ENCODE results near the gene ZDHHC18.

ZDHHC18 gene

GRCh38 chr1:26785611-26786436, 40.7 kb upstream of the ZDHHC18 start:
- Histone ChIP-seq H3K9ac (peak overlapping the region; percentile 95), H3K4me2 (peak overlapping the region; percentile 98), H3K9me3 (no peaks in the 10 kb centered on the region), H3K4me1 (peaks cover 66% of the 10 kb centered on the region), H3K36me3 (peaks cover 33% of the 10 kb centered on the region), H3K27me3 (no peaks in the 10 kb centered on the region), H3K27ac (peak overlapping the region; percentile 98), H4K20me1 (peaks cover 8% of the 10 kb centered on the region; the same call in 1 of the 2 replicates), H3K4me3 (peak overlapping the region; percentile 75)
- no peak for TF ChIP-seq Cebpa-rat (IDR thresholded peaks at IDR 0.05)

- Histone ChIP-seq H3K36me3 (peaks cover 24% of the 10 kb centered on the region), H4K20me1 (no peaks in the 10 kb centered on the region), H3K4me3 (peak overlapping the region; percentile 75), H3K27ac (peak overlapping the region; percentile 98), H3K9me3 (no peaks in the 10 kb centered on the region), H3K4me2 (peak overlapping the region; percentile 98), H3K27me3 (no peaks in the 10 kb centered on the region), H3K4me1 (peaks cover 75% of the 10 kb centered on the region), H3K9ac (peak overlapping the region; percentile 95)
- no peak for TF ChIP-seq Cebpa-rat (IDR thresholded peaks at IDR 0.05)
Measured at GRCh38 chr1:26786437-26787380, 39.8 kb upstream of the ZDHHC18 start.

- peaks cover 82% of the 10 kb centered on the region for H3K4me1 ChIP-seq
- H3K4me3 ChIP-seq = peak overlapping the region; percentile 75
- H3K9ac ChIP-seq = peak overlapping the region; percentile 95
- no peaks in the 10 kb centered on the region for H3K9me3 ChIP-seq
- peak overlapping the region; percentile 98 for H3K27ac ChIP-seq
- H3K27me3 ChIP-seq = no peaks in the 10 kb centered on the region
- H3K36me3 ChIP-seq = peaks cover 20% of the 10 kb centered on the region
- H4K20me1 ChIP-seq = no peaks in the 10 kb centered on the region
- peak overlapping the region; percentile 98 for H3K4me2 ChIP-seq
- TF ChIP-seq Cebpa-rat (IDR thresholded peaks at IDR 0.05) = no peak
Measured at GRCh38 chr1:26787381-26787705, 39.1 kb upstream of the ZDHHC18 start.

GRCh38 chr1:26787706-26788514, 38.6 kb upstream of the ZDHHC18 start, which contains the start of gene PIGV:
Gene PIGV, plus strand, starts transcription at chr1:26787950. Its CDS starts 2,866 bp downstream, at chr1:26790816.
- Histone ChIP-seq H3K27ac (peak within 1 kb of the TSS; percentile 98), H3K4me2 (peak within 1 kb of the TSS; percentile 98), H3K36me3 (peaks cover 14% of the 10 kb centered on the region), H3K9ac (peak within 1 kb of the TSS; percentile 95), H3K4me3 (peak within 1 kb of the TSS; percentile 75), H3K9me3 (no peaks in the 10 kb centered on the region), H4K20me1 (no peaks in the 10 kb centered on the region), H3K4me1 (peaks cover 83% of the 10 kb centered on the region), H3K27me3 (no peaks in the 10 kb centered on the region)
- TF ChIP-seq Cebpa-rat (IDR thresholded peaks at IDR 0.05) = no peak

- Histone ChIP-seq H4K20me1 (no peaks in the 10 kb centered on the region), H3K27ac (peak overlapping the region; percentile 98), H3K9ac (peak overlapping the region; percentile 95), H3K27me3 (no peaks in the 10 kb centered on the region), H3K4me3 (peak overlapping the region; percentile 75), H3K4me1 (peaks cover 83% of the 10 kb centered on the region), H3K4me2 (peak overlapping the region; percentile 98), H3K36me3 (peaks cover 11% of the 10 kb centered on the region), H3K9me3 (no peaks in the 10 kb centered on the region)
- no peak for TF ChIP-seq Cebpa-rat (IDR thresholded peaks at IDR 0.05)
Measured at GRCh38 chr1:26788515-26788785, 38.0 kb upstream of the ZDHHC18 start.

- H3K4me3 ChIP-seq = peak overlapping the region; percentile 75
- no peak for TF ChIP-seq Cebpa-rat (IDR thresholded peaks at IDR 0.05)
- H3K27ac ChIP-seq = peak overlapping the region; percentile 98
- peaks cover 8% of the 10 kb centered on the region for H3K36me3 ChIP-seq
- H4K20me1 ChIP-seq = no peaks in the 10 kb centered on the region
- peaks cover 77% of the 10 kb centered on the region for H3K4me1 ChIP-seq
- no peaks in the 10 kb centered on the region for H3K9me3 ChIP-seq
- H3K9ac ChIP-seq = peak overlapping the region; percentile 95
- H3K27me3 ChIP-seq = no peaks in the 10 kb centered on the region
- H3K4me2 ChIP-seq = peak overlapping the region; percentile 98
Measured at GRCh38 chr1:26788836-26789611, 37.5 kb upstream of the ZDHHC18 start.

- Histone ChIP-seq H3K27me3 (no peaks in the 10 kb centered on the region), H3K4me1 (peaks cover 72% of the 10 kb centered on the region), H3K27ac (peak overlapping the region; percentile 29), H3K4me2 (peak overlapping the region; percentile 98), H3K4me3 (no peak overlapping the region), H3K9me3 (no peaks in the 10 kb centered on the region), H4K20me1 (no peaks in the 10 kb centered on the region), H3K9ac (peak overlapping the region; percentile 12; the same call in 1 of the 2 replicates), H3K36me3 (peaks cover 8% of the 10 kb centered on the region)
- TF ChIP-seq Cebpa-rat (IDR thresholded peaks at IDR 0.05) = no peak
Measured at GRCh38 chr1:26789612-26789865, 36.9 kb upstream of the ZDHHC18 start.

- peak overlapping the region; percentile 29 for H3K27ac ChIP-seq
- no peaks in the 10 kb centered on the region for H3K27me3 ChIP-seq
- peaks cover 68% of the 10 kb centered on the region for H3K4me1 ChIP-seq
- peak overlapping the region; percentile 12; the same call in 1 of the 2 replicates for H3K9ac ChIP-seq
- peaks cover 12% of the 10 kb centered on the region for H3K36me3 ChIP-seq
- peak overlapping the region; percentile 98 for H3K4me2 ChIP-seq
- no peak for TF ChIP-seq Cebpa-rat (IDR thresholded peaks at IDR 0.05)
- H3K4me3 ChIP-seq = no peak overlapping the region
- no peaks in the 10 kb centered on the region for H4K20me1 ChIP-seq
- H3K9me3 ChIP-seq = no peaks in the 10 kb centered on the region
Measured at GRCh38 chr1:26789931-26790330, 36.6 kb upstream of the ZDHHC18 start.

- H3K27ac ChIP-seq = no peak overlapping the region
- peaks cover 62% of the 10 kb centered on the region for H3K4me1 ChIP-seq
- no peak overlapping the region for H3K4me3 ChIP-seq
- no peaks in the 10 kb centered on the region for H4K20me1 ChIP-seq
- H3K4me2 ChIP-seq = peak overlapping the region; percentile 98
- TF ChIP-seq Cebpa-rat (IDR thresholded peaks at IDR 0.05) = no peak
- H3K36me3 ChIP-seq = peaks cover 17% of the 10 kb centered on the region
- no peaks in the 10 kb centered on the region for H3K27me3 ChIP-seq
- H3K9ac ChIP-seq = peak overlapping the region; percentile 12; the same call in 1 of the 2 replicates
- H3K9me3 ChIP-seq = no peaks in the 10 kb centered on the region
Measured at GRCh38 chr1:26790551-26790953, 35.9 kb upstream of the ZDHHC18 start.

Data from BLaER1 (cell line).